ENCODE measurements around the gene USP30.

The USP30 gene

DNA sequence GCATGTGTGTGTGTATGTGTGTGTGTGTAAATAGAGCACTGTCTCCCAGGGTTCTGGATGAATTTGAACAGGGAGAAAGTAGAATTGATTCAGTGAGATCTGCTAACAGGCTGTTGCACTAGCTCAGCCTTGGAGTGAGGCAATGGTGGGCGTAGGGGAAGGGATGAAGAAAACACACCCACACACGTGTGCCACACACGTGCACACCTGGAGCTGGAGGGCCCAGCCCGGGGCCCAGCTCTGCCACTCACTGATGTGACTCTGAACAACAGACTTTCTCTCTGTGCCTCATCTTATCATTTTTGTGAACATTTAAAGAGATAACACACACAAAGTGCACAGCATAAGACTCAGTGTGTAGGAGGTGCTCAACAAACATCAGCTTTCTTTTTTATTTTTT, 68.2 kb downstream of the USP30 start:
- DNase-seq (ENCODE audit: insufficient read length): no peak
- FAIRE-seq: no peak
- TF ChIP-seq POLR2AphosphoS5 (IDR thresholded peaks at IDR 0.05; ENCODE audit: low read depth, low read length) (no peak), POLR2A (IDR thresholded peaks at IDR 0.05; ENCODE audit: low read depth, low read length) (no peak), TAF1 (IDR thresholded peaks at IDR 0.05; ENCODE audit: borderline replicate concordance, low read depth, low read length) (no peak)

DNA sequence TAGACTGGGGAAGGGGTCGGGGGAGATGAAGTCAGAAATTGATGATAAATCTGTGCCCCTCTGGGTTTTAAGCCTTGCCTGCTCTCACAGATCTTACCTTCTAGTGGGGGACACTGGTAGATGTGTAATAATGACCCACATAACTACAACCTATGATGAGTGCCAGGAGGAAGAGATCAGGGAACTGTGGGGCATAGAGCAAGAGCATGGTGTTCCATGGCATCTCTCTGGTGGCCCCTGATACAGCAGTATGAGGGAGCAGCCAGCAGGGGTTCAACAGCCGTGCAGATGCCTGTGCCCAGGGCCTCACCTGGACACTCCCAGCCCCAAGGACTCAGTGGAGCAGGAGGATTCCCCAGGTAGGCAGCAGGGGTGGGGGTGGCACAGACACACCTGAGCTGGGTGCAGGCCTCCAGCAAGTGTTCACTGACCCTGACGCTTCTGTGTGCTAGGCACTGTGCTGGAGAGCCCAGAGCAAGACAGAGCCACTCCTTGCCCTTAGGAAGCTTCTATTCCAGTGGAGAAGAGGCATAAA, 69.0 kb downstream of the USP30 start:
- TF ChIP-seq TAF1 (IDR thresholded peaks at IDR 0.05; ENCODE audit: borderline replicate concordance, low read depth, low read length) (no peak), POLR2A (IDR thresholded peaks at IDR 0.05; ENCODE audit: low read depth, low read length) (no peak), POLR2AphosphoS5 (IDR thresholded peaks at IDR 0.05; ENCODE audit: low read depth, low read length) (no peak)
- DNase-seq (ENCODE audit: insufficient read length): no peak
- FAIRE-seq: no peak

DNA sequence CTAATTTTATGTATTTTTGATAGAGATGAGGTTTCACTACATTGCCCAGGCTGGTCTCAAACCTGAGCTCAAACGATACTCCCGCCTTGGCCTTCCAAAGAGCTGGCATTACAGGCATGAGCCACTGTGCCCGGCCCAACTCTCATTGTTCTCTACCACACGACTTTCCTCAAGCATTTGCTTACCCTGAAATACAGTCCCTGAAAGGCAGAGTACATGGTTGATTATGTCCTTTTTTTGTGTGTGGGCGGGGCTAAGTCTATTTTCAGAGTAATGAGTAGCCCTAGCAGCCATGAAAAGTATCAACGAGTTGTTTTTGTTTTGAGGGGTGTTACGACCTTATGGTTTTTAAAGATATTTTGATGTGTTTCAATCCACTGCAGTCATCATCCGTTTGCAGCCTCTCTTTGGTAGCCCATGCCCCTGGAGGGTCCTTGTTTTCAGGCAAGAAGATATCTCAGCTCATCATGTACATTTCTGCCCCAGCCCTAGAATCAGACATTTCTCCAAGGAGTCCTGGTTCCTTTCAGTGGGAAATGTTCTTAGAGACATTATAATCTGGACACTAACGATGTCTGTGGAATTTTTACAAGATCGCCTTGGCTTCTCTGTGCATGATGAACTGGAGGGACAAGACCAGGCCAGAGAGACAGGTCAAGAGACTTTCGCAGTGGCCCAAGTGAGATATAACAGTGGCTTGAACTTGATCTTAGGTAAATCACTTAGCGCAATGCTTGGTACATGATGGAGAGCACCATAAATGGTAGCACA, 72.7 kb downstream of the USP30 start:
- TF ChIP-seq POLR2AphosphoS5 (IDR thresholded peaks at IDR 0.05; ENCODE audit: low read depth, low read length) (no peak), POLR2A (IDR thresholded peaks at IDR 0.05; ENCODE audit: low read depth, low read length) (no peak), TAF1 (IDR thresholded peaks at IDR 0.05; ENCODE audit: borderline replicate concordance, low read depth, low read length) (no peak)
- DNase-seq (ENCODE audit: insufficient read length) (no peak), FAIRE-seq (no peak)

DNA sequence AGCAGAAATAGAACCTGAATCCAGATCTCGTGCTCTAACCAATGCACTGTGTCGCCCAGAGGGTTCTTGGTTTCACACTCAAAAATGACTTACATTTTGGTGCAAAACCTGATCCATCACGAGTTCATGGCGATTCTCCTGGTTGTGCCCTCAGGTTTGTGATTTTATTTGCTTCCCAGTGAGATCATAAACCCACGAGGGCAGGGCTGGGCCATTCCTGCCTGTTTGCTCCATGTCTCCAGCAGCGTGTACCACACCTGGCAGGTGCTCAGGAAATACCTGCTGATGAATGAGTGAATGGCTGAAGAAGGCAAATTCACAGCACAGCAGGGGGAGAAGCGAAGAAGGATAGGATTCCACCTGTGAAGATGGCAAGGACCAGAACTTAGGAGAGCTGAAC, 73.4 kb downstream of the USP30 start:
- no peak for TF ChIP-seq POLR2AphosphoS5 (IDR thresholded peaks at IDR 0.05; ENCODE audit: low read depth, low read length)
- TF ChIP-seq POLR2A (IDR thresholded peaks at IDR 0.05; ENCODE audit: low read depth, low read length): no peak
- no peak for TF ChIP-seq TAF1 (IDR thresholded peaks at IDR 0.05; ENCODE audit: borderline replicate concordance, low read depth, low read length)
- DNase-seq (ENCODE audit: insufficient read length) (no peak), FAIRE-seq (peak; percentile 51)

DNA sequence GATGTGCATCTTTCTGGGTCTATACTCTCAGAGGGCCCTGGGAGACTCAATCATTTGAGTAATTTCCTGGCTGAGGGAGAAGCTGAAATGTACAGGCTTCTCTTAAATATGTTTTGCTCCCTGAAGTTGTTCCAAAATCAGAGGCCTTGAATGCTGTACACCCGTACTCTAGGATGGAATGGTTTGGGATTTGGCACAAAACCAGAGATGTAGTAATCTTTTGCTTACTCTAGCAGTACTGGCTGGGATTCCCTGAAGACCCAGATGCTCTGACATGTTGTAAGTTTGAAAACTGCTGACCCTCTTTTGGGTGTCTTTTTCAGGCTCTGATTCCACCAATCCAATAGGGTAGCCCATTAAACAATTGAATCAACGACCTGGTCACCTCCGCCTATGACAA, 74.4 kb downstream of the USP30 start:
- FAIRE-seq: no peak
- no peak for DNase-seq (ENCODE audit: insufficient read length)
- no peak for TF ChIP-seq TAF1 (IDR thresholded peaks at IDR 0.05; ENCODE audit: borderline replicate concordance, low read depth, low read length)

DNA sequence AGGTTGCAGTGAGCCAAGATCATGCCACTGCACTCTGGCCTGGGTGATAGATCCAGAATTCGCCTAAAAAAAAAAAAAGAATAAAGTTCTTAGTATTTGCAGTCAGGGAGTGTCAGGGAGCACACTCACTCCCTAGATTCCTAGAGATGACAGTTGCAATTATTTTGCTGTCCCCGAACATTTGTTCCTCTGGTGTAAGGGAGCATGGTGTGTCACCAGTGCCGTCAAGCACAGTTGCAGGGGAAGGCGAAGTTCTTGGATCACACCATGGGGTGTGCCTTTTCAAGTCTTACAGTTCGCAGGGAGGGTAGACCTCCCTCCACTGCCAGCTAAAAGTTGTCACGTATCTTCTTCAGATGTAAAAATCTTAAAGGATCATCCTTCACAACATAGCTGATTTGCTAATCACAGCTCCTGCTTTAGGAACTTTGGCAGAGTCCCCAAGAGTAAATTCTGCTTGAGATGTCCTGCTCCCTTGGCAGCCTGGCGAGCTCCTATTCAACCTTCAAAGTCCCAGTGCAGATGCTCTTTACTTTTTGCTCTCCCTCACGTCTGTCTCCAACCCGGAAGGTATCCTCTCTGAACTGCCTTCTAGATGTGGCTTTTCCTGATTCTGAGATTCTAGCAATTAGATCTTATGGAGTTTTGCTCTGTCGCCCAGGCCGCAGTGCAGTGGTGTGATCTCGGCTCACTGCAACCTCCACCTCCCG, 75.3 kb downstream of the USP30 start:
- FAIRE-seq (no peak), DNase-seq (ENCODE audit: insufficient read length) (no peak)
- TF ChIP-seq TAF1 (IDR thresholded peaks at IDR 0.05; ENCODE audit: borderline replicate concordance, low read depth, low read length) (no peak), POLR2AphosphoS5 (IDR thresholded peaks at IDR 0.05; ENCODE audit: low read depth, low read length) (no peak), POLR2A (IDR thresholded peaks at IDR 0.05; ENCODE audit: low read depth, low read length) (no peak)

DNA sequence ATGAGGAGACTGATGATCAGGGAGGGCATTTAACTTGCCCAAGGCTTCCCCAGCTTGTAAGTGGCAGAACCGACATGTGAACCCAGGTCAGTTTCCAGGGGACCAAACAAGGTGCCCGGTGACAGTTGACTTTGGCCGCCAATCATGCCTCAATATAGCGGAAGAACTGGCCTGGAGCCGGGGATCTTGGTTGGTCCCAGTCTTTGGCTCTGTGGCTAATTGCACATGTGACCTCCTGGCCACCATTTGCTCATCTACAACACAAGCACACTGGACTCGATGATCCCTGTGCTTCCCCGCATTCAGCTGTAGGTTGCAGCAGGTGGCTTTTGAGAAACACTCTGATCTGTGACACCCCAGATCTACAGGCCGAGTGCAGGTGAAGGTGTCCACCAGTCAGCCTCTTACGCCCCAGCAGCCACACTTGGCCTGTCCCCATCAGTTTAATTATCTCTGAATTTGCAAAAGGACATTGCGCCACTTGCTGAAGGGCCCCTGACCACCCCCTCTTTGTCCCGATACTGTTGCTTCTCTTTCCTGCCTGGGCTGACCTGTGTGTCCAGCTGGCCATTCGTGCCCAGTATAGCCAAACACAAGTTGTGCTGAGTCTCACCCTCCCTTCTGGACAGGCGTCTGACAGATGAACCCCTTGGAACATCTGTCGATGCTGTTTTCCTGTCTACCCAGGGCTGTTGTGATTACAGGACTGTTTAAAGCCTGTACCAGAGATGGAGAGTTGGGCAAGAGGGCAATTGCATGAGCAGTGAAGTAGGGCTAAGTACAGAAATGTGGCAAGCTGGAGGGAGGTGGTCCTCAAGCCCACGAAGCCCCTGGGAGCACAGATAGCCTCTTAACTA, 78.1 kb downstream of the USP30 start:
- FAIRE-seq (no peak), DNase-seq (ENCODE audit: insufficient read length) (no peak)
- TF ChIP-seq TAF1 (IDR thresholded peaks at IDR 0.05; ENCODE audit: borderline replicate concordance, low read depth, low read length) (no peak), POLR2A (IDR thresholded peaks at IDR 0.05; ENCODE audit: low read depth, low read length) (no peak), POLR2AphosphoS5 (IDR thresholded peaks at IDR 0.05; ENCODE audit: low read depth, low read length) (no peak)

DNA sequence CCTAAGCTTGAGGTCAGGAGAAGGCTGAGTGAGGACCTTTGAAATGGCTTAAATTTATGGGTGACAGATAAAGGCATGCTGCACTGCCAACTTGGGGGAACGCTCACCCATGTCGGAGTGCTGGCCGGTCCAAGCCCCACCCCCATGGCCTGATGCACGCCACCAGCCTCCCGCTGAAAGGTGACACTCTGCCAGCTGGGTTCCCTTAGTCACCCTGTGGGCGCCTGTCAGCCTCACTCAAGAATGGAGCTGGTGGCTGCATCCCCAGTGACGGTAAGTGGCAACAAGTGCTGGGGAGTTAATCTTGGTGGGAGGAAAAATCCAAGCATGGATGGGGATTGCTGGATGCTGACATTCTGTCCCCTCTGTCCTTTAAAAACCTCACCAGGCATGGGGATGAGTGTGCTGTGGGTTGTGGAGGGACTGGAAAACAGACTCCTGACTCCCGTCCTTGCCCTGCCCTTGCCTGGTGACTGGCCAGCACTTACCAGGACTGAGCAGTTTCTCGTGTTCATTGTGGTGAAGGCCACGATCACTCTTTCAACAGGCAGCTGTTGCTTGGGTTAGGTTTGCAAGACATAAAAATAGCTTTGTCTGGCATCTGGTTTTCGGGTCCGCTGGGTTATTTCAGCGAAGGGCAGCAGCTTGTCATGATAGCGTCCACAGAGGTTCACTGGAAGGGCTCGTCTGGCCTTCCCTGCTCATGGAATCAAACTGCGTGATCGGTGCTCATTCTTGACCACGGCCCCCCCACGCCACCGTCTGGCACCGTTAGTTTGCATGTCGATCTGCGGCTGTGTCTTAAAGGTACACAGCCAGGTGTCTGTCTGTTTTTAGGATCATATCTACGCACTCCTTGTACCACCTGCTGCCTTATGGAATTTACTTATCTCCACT, 79.0 kb downstream of the USP30 start:
- DNase-seq (ENCODE audit: insufficient read length) (no peak), FAIRE-seq (no peak)
- no peak for TF ChIP-seq TAF1 (IDR thresholded peaks at IDR 0.05; ENCODE audit: borderline replicate concordance, low read depth, low read length)
- no peak for TF ChIP-seq POLR2A (IDR thresholded peaks at IDR 0.05; ENCODE audit: low read depth, low read length)
- no peak for TF ChIP-seq POLR2AphosphoS5 (IDR thresholded peaks at IDR 0.05; ENCODE audit: low read depth, low read length)

DNA sequence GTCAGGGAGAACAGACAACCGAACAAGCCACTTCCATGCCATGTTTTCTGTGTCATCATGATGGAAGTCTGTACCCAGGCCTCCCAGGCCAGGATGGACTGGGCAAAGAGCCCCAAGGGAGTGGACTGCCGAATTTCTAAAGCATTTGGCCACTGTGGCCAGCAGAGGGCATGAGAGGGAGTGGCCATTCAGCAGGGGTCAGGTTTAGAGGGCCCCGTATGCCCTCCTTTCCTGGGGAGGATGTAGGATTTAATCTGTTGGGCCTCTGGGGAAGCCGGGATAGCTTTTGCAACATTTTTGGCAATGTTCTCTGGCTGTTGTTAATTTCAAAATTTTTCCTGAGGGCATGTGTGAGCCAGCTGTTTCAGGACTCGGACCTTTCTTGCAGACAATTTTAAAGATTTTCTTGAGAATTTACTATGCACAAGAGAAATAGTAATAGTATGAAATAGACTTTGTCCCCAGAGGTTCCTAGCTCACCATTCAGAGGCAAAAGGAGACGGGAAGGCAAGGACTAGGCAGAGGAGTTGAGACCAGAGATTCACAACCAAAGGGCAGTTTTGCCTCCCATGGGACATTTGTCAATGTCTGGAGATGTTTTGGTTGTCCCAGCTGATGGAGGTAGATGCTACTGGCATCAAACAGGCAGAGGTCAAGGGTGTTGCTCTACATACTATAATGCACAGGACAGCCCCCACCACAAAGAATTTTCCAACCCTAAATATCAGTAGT, 82.0 kb downstream of the USP30 start:
- no peak for FAIRE-seq
- TF ChIP-seq POLR2AphosphoS5 (IDR thresholded peaks at IDR 0.05; ENCODE audit: low read depth, low read length): no peak
- no peak for TF ChIP-seq POLR2A (IDR thresholded peaks at IDR 0.05; ENCODE audit: low read depth, low read length)
- no peak for TF ChIP-seq TAF1 (IDR thresholded peaks at IDR 0.05; ENCODE audit: borderline replicate concordance, low read depth, low read length)
- no peak for DNase-seq (ENCODE audit: insufficient read length)

DNA sequence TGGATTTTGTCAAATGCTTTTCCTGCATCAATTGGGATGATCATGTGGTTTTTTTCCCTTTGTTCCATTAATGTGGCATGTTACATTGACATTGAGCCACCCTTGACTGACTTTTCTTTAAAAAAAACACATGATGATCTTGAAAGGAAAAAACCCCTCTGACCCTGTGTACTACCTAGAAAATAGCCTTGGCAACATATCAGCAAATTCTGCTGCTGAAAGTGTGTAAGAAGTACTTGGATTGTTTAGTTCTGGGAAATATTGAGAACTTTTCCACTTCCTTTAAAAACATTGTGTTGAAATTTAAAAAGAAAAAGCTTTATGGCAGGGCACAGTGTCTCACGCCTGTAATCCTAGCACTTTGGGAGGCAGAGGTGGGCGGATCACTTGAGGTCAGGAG, 84.7 kb downstream of the USP30 start:
- TF ChIP-seq TAF1 (IDR thresholded peaks at IDR 0.05; ENCODE audit: borderline replicate concordance, low read depth, low read length): no peak
- no peak for TF ChIP-seq POLR2A (IDR thresholded peaks at IDR 0.05; ENCODE audit: low read depth, low read length)
- TF ChIP-seq POLR2AphosphoS5 (IDR thresholded peaks at IDR 0.05; ENCODE audit: low read depth, low read length): no peak
- DNase-seq (ENCODE audit: insufficient read length) (no peak), FAIRE-seq (no peak)

Measured in GM12892 (cell line).